Sciatic nerve (tissue), 2 donors: ENCODE measurements around the gene KCNQ1. TPM values are rescaled to one million over a fixed set of nuclear protein-coding genes. Genes with fewer than 3 reads are reported as not detected.

ENCODE experiments used
- ATAC-seq: fragments of 200-7000 bp; cut with Tn5 transposase; one replicate; pipeline ENCODE4 v1.9.1; 2020; ENCODE audit warnings: mild to moderate bottlenecking, moderate library complexity
- DNase-seq: peaks from one replicate; pipeline ENCODE4 v3.0.0-alpha.2; 2020; ENCODE audit warnings: low spot score
- intact Hi-C: fragments of 100-400 bp; cut with DNase I; formaldehyde crosslinking; loops from one replicate; pipeline ENCODE4 v1.14.2; 2022
- total RNA-seq: library from RNA; stranded (reverse); fragmentation: NEBNext Ultra II Directional; extraction: Animal tissue kit (Norgen Biotek cat#: 25700); gene quantifications from one replicate; pipeline ENCODE4 v1.2.1, GENCODE V29; 2021
- donor health status: DM: no; HTN: no; CAD: no.
- donor health status: DM: no; HTN: no; CAD: no.

KCNQ1 gene
- total RNA-seq, 1 donor from 2014 or later, result 6.2 TPM

GRCh38 chr11:2587132-2587930 is 142.5 kb downstream of the KCNQ1 start:
- peak; percentile 58 for DNase-seq
- ATAC-seq, result no peak
- intact Hi-C loops, result no loop called here

- intact Hi-C loops, result no loop called here
- DNase-seq, result peak; percentile 55
Measured at GRCh38 chr11:2587976-2588748, 143.4 kb downstream of the KCNQ1 start.

GRCh38 chr11:2588809-2589537 is 144.2 kb downstream of the KCNQ1 start:
- no peak for ATAC-seq
- peak; percentile 53 for DNase-seq
- intact Hi-C loops, result no loop called here

More at GRCh38 chr11:2587976-2588748, 143.4 kb downstream of the KCNQ1 start:
- no peak for ATAC-seq

- DNase-seq, result peak; percentile 41
- intact Hi-C loops, result no loop called here
- ATAC-seq, result no peak
Measured at GRCh38 chr11:2589538-2589934, 144.7 kb downstream of the KCNQ1 start.

GRCh38 chr11:2590131-2590964 is 145.5 kb downstream of the KCNQ1 start:
- intact Hi-C loops, result no loop called here
- peak; percentile 48 for DNase-seq
- ATAC-seq, result no peak

GRCh38 chr11:2590965-2591754 is 146.4 kb downstream of the KCNQ1 start:
- ATAC-seq, result no peak
- DNase-seq, result peak; percentile 59
- intact Hi-C loops, result no loop called here

GRCh38 chr11:2591805-2592204 is 147.0 kb downstream of the KCNQ1 start:
- intact Hi-C loops, result no loop called here
- DNase-seq (peak; percentile 34), ATAC-seq (no peak)

GRCh38 chr11:2592559-2593392 is 148.0 kb downstream of the KCNQ1 start:
- intact Hi-C loops, result no loop called here
- DNase-seq, result peak; percentile 39
- no peak for ATAC-seq

- DNase-seq (no peak), ATAC-seq (no peak)
- intact Hi-C loops, result no loop called here
Measured at GRCh38 chr11:2593393-2593950, 148.7 kb downstream of the KCNQ1 start.

- intact Hi-C loops, result no loop called here
- ATAC-seq (no peak), DNase-seq (no peak)
Measured at GRCh38 chr11:2594267-2594666, 149.5 kb downstream of the KCNQ1 start.

GRCh38 chr11:2595204-2595603 is 150.4 kb downstream of the KCNQ1 start:
- DNase-seq (no peak), ATAC-seq (no peak)
- intact Hi-C loops, result no loop called here

GRCh38 chr11:2599561-2600189 is 154.9 kb downstream of the KCNQ1 start:
- DNase-seq (no peak), ATAC-seq (no peak)
- intact Hi-C loops, result loop anchor here (1.0 kb wide), 1 partner anchor 33 kb away; no protein-coding TSS in a partner anchor

- DNase-seq (no peak), ATAC-seq (no peak)
- intact Hi-C loops, result no loop called here
Measured at GRCh38 chr11:2609345-2609744, 164.5 kb downstream of the KCNQ1 start.

GRCh38 chr11:2612884-2613571 is 168.2 kb downstream of the KCNQ1 start:
- DNase-seq (no peak), ATAC-seq (no peak)
- intact Hi-C loops, result no loop called here

- no peak for ATAC-seq
- intact Hi-C loops, result no loop called here
- DNase-seq, result no peak
Measured at GRCh38 chr11:2621894-2622293, 177.1 kb downstream of the KCNQ1 start.

GRCh38 chr11:2625183-2625582 is 180.4 kb downstream of the KCNQ1 start:
- intact Hi-C loops, result no loop called here
- ATAC-seq (no peak), DNase-seq (no peak)
